CD14-positive monocyte (primary cell): ENCODE measurements around the gene DHODH. TPM values are rescaled to one million over a fixed set of nuclear protein-coding genes. Genes with fewer than 3 reads are reported as not detected.

ENCODE experiments used
- DNase-seq, 3 donors: peaks; one replicate each; pipeline ENCODE4 v3.0.0-alpha.2; 2011 to 2022
- H2AFZ ChIP-seq: 2 replicates; pipeline ENCODE4 v1.6.0; 2012; ENCODE audit warnings: mild to moderate bottlenecking, low read depth, low read length, inconsistent platforms; ENCODE audit not compliant: insufficient read depth, poor library complexity, severe bottlenecking
- H3K27ac ChIP-seq, 2 donors: 1 replicate in 1 of 2; 2 replicates in 1 of 2; pipeline ENCODE4 v1.5.1; 2012 to 2013; ENCODE audit warnings: low read length in 2 of 2, control low read depth in 1 of 2, inconsistent platforms in 1 of 2, low read depth in 1 of 2, mild to moderate bottlenecking in 1 of 2
- H3K27me3 ChIP-seq, 2 donors: one replicate each; pipeline versions ENCODE4 v1.6.0 to v1.6.1; 2011 to 2013; ENCODE audit warnings: low read length in 2 of 2; ENCODE audit not compliant: control insufficient read depth in 2 of 2, insufficient read depth in 2 of 2
- H3K36me3 ChIP-seq, 2 donors: replicated peaks in 1 of 2; 1 replicate in 1 of 2; 2 replicates in 1 of 2; pipeline versions ENCODE4 v1.5.1 to v1.6.1; 2012 to 2013; ENCODE audit warnings: low read length in 2 of 2, control low read depth in 1 of 2, inconsistent platforms in 1 of 2, mild to moderate bottlenecking in 1 of 2; ENCODE audit not compliant: insufficient read depth in 2 of 2, control insufficient read depth in 1 of 2
- H3K4me1 ChIP-seq, 2 donors: 1 replicate in 1 of 2; 2 replicates in 1 of 2; pipeline versions ENCODE4 v1.5.1 to v1.6.1; 2012 to 2013; ENCODE audit warnings: low read length in 2 of 2, control low read depth in 1 of 2, inconsistent platforms in 1 of 2, mild to moderate bottlenecking in 1 of 2, moderate library complexity in 1 of 2; ENCODE audit not compliant: insufficient read depth in 2 of 2, control insufficient read depth in 1 of 2
- H3K4me2 ChIP-seq: replicated peaks from 2 replicates; pipeline ENCODE3; 2012; ENCODE audit warnings: low read length, moderate library complexity, mild to moderate bottlenecking; ENCODE audit not compliant: poor library complexity, severe bottlenecking; ENCODE audit errors: extremely low read depth
- H3K4me3 ChIP-seq, 3 experiments: fragments of 200-600 bp in 1 of 3; sonication (generic) in 1 of 3; replicated peaks in 1 of 3; 1 replicate in 2 of 3; 2 replicates in 1 of 3; pipeline ENCODE4 v1.5.1; 2011 to 2013; ENCODE audit warnings: low read length in 3 of 3, mild to moderate bottlenecking in 3 of 3, control low read depth in 2 of 3, low read depth in 2 of 3, inconsistent platforms in 1 of 3, moderate library complexity in 1 of 3
- H3K79me2 ChIP-seq: 2 replicates; pipeline ENCODE4 v1.6.0; 2012; ENCODE audit warnings: mild to moderate bottlenecking, control low read depth, inconsistent platforms, low read length, moderate library complexity; ENCODE audit not compliant: insufficient read depth
- H3K9ac ChIP-seq: 2 replicates; pipeline ENCODE4 v1.6.0; 2017; ENCODE audit warnings: low read length, mild to moderate bottlenecking; ENCODE audit not compliant: insufficient read depth, poor library complexity, severe bottlenecking
- H3K9me3 ChIP-seq, 2 donors: replicated peaks in 1 of 2; 1 replicate in 1 of 2; 2 replicates in 1 of 2; pipeline versions ENCODE4 v1.5.1 to v1.6.1; 2012 to 2013; ENCODE audit warnings: low read length in 2 of 2, control low read depth in 1 of 2; ENCODE audit not compliant: control insufficient read depth in 1 of 2, insufficient read depth in 1 of 2
- H4K20me1 ChIP-seq: 2 replicates; pipeline ENCODE4 v1.6.0; 2012; ENCODE audit warnings: mild to moderate bottlenecking, low read length, control low read depth, moderate library complexity; ENCODE audit not compliant: insufficient read depth
- H3K27ac Mint-ChIP-seq, 7 donors: one replicate each; pipeline ENCODE4 v1.8.0; 2020; ENCODE audit warnings: mild to moderate bottlenecking in 7 of 7, mixed read lengths in 7 of 7, moderate library complexity in 6 of 7, inconsistent platforms in 2 of 7
- H3K27me3 Mint-ChIP-seq, 3 donors: one replicate each; pipeline ENCODE4 v1.8.0; 2021 to 2022; ENCODE audit warnings: low read depth in 3 of 3, mild to moderate bottlenecking in 3 of 3, mixed read lengths in 3 of 3, moderate library complexity in 3 of 3, inconsistent platforms in 1 of 3
- H3K36me3 Mint-ChIP-seq, 2 donors: one replicate each; pipeline ENCODE4 v1.8.0; 2020; ENCODE audit warnings: mixed read lengths in 2 of 2, inconsistent platforms in 1 of 2, mild to moderate bottlenecking in 1 of 2
- H3K4me1 Mint-ChIP-seq: one replicate; pipeline ENCODE4 v1.8.0; 2020; ENCODE audit warnings: mild to moderate bottlenecking, mixed read lengths
- H3K4me3 Mint-ChIP-seq, 2 donors: one replicate each; pipeline ENCODE4 v1.8.0; 2020; ENCODE audit warnings: mild to moderate bottlenecking in 2 of 2, mixed read lengths in 2 of 2, moderate library complexity in 1 of 2
- H3K9me3 Mint-ChIP-seq, 7 donors: one replicate each; pipeline ENCODE4 v1.8.0; 2020 to 2022; ENCODE audit warnings: mixed read lengths in 7 of 7, mild to moderate bottlenecking in 6 of 7, moderate library complexity in 6 of 7, inconsistent platforms in 2 of 7
- WGBS: methylation state at CpG from one replicate; pipeline ENCODE4 v1.1.5; 2013; ENCODE audit warnings: missing lambda C conversion rate; ENCODE audit not compliant: insufficient coverage; 5-methylcytosine and 5-hydroxymethylcytosine counted together
- intact Hi-C, 2 donors: fragments of 100-400 bp; cut with micrococcal nuclease; formaldehyde crosslinking; loops; one replicate each; pipeline versions ENCODE4 v1.15.0 to v1.15.1; 2023
- polyA plus RNA-seq, 3 donors: library from polyadenylated mRNA; depleted of rRNA in 1 of 3; unstranded in 2 of 3; stranded (reverse) in 1 of 3; fragments of 300-500 nt in 2 of 3; fragments of >200 nt in 1 of 3; fragmentation: Illumina TruSeq in 2 of 3; gene quantifications; 1 replicate in 2 of 3; 2 replicates in 1 of 3; pipeline ENCODE4 v1.2.3, GENCODE V29; 2012 to 2021
- TF ChIP-seq, protein P1 (sequence below): fragments of 200-600 bp; IDR thresholded peaks from one replicate; pipeline ENCODE4 v1.8.0; 2022; ENCODE audit warnings: antibody characterized with exemption, mild to moderate bottlenecking

Gene DHODH
- polyA plus RNA-seq, 3 donors = 2.2 to 3.8 (median 2.4) TPM

DNA sequence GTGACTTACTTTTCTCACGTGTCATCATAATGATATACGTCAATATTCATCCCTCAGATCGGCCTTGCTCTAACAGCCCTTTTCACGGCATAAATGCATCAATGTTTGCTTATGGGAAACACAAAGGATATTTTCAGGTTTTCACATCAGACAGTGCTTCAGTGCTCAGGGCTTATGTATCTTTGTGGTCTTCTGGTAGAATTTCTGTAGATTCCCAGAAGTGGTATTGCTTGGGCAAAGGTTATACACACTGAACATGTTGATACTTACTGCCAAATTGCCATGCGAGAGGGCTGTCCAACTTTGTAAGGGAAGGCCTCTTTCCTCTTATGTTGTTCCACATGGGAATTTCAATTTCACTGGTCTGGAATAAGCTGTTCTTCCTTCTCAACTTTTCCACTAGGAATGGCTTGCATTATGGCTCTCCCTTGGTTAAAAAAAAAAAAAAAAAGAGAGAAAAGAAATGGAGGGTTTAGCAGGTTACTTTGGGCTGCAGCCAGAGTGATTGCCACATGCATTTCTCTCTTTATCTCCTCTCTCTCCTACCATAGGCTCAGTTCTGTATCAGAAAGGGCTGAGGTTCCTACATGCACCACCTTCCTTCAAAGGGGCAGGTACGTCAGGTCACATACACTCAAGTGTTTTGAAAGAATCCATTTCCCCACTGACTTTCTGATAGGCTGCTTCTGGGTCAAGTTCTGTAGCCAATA is 19.3 kb downstream of the DHODH start:
- Mint-ChIP-seq H3K27me3 (peaks cover 0 to 5% (median 0%) of the 10 kb centered on the region in 3 donors), H3K27ac (no peak overlapping the region), H3K9me3 (peaks cover 0 to 3% (median 0%) of the 10 kb centered on the region in 7 donors), H3K4me1 (peaks cover 9% of the 10 kb centered on the region), H3K36me3 (peaks cover 29 to 33% of the 10 kb centered on the region in 2 donors), H3K4me3 (no peak overlapping the region)
- Histone ChIP-seq H3K4me1 (peaks cover 6 to 9% of the 10 kb centered on the region in 2 donors), H3K36me3 (peaks cover 21 to 33% of the 10 kb centered on the region in 2 donors), H4K20me1 (no peaks in the 10 kb centered on the region), H3K79me2 (no peaks in the 10 kb centered on the region), H3K27me3 (no peaks in the 10 kb centered on the region), H3K9me3 (no peaks in the 10 kb centered on the region), H3K4me2 (no peak overlapping the region), H3K27ac (no peak overlapping the region), H2AFZ (no peak overlapping the region), H3K4me3 (no peak overlapping the region), H3K9ac (no peak overlapping the region)
- TF ChIP-seq, protein P1, sequence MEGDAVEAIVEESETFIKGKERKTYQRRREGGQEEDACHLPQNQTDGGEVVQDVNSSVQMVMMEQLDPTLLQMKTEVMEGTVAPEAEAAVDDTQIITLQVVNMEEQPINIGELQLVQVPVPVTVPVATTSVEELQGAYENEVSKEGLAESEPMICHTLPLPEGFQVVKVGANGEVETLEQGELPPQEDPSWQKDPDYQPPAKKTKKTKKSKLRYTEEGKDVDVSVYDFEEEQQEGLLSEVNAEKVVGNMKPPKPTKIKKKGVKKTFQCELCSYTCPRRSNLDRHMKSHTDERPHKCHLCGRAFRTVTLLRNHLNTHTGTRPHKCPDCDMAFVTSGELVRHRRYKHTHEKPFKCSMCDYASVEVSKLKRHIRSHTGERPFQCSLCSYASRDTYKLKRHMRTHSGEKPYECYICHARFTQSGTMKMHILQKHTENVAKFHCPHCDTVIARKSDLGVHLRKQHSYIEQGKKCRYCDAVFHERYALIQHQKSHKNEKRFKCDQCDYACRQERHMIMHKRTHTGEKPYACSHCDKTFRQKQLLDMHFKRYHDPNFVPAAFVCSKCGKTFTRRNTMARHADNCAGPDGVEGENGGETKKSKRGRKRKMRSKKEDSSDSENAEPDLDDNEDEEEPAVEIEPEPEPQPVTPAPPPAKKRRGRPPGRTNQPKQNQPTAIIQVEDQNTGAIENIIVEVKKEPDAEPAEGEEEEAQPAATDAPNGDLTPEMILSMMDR = no peak
- 100% methylated on average over 3 of the region's 6 CpGs for WGBS
- no peak for DNase-seq
- intact Hi-C loops = no loop called here

DNA sequence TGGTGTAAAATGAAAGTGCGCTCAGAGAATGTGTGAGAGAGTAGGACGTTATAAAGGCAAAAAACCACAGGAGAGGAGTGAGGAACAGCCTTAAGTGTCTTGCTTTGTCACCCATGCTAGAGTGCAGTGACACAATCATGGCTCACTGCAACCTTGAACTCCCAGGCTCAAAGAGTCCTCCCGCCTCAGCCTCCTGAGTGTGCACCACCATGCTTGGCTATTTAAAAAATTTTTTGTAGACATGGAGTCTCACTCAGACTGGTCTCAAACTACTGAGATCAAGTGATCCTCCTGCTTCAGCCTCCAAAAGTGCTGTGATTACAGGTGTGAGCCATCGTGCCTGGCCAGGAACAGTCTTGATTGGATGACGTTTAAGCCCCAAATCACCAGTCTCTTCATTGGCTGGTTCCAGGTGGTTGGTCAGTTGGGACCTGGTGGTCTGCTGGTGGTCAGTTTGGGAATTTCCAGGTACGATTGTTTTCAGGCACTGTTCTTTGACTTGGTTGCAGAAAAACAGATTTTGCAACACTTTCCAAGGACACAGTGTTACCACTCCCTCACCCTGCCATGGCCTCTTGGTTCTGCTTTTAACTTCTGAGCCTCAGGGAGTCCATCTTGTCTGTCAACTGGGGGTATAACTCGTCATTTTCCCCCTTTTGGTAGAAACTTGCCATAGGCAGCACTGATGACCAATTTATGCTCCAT is 21.2 kb downstream of the DHODH start:
- Histone ChIP-seq H3K27ac (no peak overlapping the region), H4K20me1 (no peaks in the 10 kb centered on the region), H3K4me2 (no peak overlapping the region), H3K4me3 (no peak overlapping the region), H3K27me3 (no peaks in the 10 kb centered on the region), H3K79me2 (no peaks in the 10 kb centered on the region), H2AFZ (no peak overlapping the region), H3K9ac (no peak overlapping the region), H3K9me3 (no peaks in the 10 kb centered on the region), H3K4me1 (peaks cover 6 to 9% of the 10 kb centered on the region in 2 donors), H3K36me3 (peaks cover 6 to 16% of the 10 kb centered on the region in 2 donors)
- no peak overlapping the region for H3K4me3 Mint-ChIP-seq
- no peak for DNase-seq
- intact Hi-C loops = no loop called here
- TF ChIP-seq, protein P1 = no peak
- H3K4me1 Mint-ChIP-seq = peaks cover 9% of the 10 kb centered on the region
- WGBS = 83% methylated on average over 6 of the region's 7 CpGs
- H3K27ac Mint-ChIP-seq = peak overlapping the region in 3 of 7 donors; percentile 33 to 71 (median 50)
- H3K27me3 Mint-ChIP-seq = peaks cover 0 to 5% (median 0%) of the 10 kb centered on the region in 3 donors
- H3K9me3 Mint-ChIP-seq = peaks cover 0 to 3% (median 0%) of the 10 kb centered on the region in 7 donors
- peaks cover 18 to 21% of the 10 kb centered on the region in 2 donors for H3K36me3 Mint-ChIP-seq
